ENCODE results near the gene NGFR. TPM values are rescaled to one million over a fixed set of nuclear protein-coding genes. Genes with fewer than 3 reads are reported as not detected.

Gene NGFR
- total RNA-seq, 1 experiment from 2014 or later: 11.3 TPM

DNA sequence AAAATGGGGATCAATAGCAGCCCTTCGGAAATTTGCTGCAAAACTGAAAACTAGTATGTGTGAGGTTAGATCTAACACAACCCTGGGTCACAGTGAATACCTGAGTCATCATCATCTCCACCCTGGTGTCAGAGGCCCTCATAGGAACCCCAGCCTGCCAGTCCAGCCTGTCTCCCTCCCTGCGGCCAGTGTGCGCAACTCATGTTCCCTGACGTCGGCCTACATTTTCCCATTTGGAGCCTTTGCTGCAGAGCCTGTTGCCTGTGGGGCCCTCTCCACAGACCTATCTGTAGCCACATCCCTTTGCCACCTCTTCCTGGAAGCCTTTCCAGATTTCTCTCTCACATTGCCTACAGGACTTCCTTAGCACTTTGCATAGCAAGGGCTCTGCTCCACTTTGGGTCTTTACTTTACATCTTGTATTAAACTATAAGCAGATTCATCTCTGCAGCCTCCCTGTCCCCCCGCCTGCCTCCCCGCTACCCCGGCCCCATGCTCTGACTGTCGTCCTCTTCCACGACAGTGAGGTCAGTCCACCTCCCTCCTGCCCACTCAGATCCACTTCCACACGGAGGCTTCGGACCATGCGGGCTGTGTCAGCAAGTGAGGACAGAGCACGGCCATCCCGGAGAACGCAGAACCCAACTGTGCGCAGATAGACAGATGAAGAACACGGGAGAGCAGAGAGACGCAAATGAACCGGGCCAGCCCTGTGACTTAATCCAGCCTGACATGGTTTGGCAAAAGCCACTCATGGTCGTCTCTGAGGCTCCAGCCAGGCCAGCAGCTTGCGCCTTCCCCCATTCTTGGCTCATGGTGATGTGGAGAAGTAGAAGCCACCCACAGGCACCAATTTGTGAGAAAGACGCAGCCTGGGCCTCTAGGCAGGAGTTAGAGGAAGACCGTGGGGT lies 31.0 kb downstream of the NGFR start:
- H3K4me1 Mint-ChIP-seq: peaks cover 3% of the 10 kb centered on the region; the same call in 1 of the 2 replicates
- H3K9me3 Mint-ChIP-seq: no peaks in the 10 kb centered on the region
- H3K36me3 Mint-ChIP-seq: no peaks in the 10 kb centered on the region
- no peak overlapping the region for H3K27ac Mint-ChIP-seq
- ChIA-PET CTCF (interaction anchor here (1.7 to 1.9 kb wide), 3 partner anchors 30 to 31 kb away, joined by 4 to 7 read pairs (median 5); no protein-coding TSS in a partner anchor), POLR2A (no interaction called here)
- DNase-seq (ENCODE audit: low spot score) (peak; percentile 9), ATAC-seq (no peak)
- H3K27me3 Mint-ChIP-seq (ENCODE audit: low read depth): no peaks in the 10 kb centered on the region; the same call in 1 of the 2 replicates
- no peak overlapping the region for H3K4me3 Mint-ChIP-seq
- TF ChIP-seq JAZF1 (CRISPR knock-in tag; IDR thresholded peaks at IDR 0.05): no peak
- TF ChIP-seq, protein P1, sequence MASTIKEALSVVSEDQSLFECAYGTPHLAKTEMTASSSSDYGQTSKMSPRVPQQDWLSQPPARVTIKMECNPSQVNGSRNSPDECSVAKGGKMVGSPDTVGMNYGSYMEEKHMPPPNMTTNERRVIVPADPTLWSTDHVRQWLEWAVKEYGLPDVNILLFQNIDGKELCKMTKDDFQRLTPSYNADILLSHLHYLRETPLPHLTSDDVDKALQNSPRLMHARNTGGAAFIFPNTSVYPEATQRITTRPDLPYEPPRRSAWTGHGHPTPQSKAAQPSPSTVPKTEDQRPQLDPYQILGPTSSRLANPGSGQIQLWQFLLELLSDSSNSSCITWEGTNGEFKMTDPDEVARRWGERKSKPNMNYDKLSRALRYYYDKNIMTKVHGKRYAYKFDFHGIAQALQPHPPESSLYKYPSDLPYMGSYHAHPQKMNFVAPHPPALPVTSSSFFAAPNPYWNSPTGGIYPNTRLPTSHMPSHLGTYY (CRISPR knock-in tag; IDR thresholded peaks at IDR 0.05): no peak
- TF ChIP-seq, protein P2, sequence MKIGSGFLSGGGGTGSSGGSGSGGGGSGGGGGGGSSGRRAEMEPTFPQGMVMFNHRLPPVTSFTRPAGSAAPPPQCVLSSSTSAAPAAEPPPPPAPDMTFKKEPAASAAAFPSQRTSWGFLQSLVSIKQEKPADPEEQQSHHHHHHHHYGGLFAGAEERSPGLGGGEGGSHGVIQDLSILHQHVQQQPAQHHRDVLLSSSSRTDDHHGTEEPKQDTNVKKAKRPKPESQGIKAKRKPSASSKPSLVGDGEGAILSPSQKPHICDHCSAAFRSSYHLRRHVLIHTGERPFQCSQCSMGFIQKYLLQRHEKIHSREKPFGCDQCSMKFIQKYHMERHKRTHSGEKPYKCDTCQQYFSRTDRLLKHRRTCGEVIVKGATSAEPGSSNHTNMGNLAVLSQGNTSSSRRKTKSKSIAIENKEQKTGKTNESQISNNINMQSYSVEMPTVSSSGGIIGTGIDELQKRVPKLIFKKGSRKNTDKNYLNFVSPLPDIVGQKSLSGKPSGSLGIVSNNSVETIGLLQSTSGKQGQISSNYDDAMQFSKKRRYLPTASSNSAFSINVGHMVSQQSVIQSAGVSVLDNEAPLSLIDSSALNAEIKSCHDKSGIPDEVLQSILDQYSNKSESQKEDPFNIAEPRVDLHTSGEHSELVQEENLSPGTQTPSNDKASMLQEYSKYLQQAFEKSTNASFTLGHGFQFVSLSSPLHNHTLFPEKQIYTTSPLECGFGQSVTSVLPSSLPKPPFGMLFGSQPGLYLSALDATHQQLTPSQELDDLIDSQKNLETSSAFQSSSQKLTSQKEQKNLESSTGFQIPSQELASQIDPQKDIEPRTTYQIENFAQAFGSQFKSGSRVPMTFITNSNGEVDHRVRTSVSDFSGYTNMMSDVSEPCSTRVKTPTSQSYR (CRISPR knock-in tag; IDR thresholded peaks at IDR 0.05): no peak
- no peak for TF ChIP-seq TCF7 (CRISPR knock-in tag; IDR thresholded peaks at IDR 0.05; ENCODE audit: low read depth)

DNA sequence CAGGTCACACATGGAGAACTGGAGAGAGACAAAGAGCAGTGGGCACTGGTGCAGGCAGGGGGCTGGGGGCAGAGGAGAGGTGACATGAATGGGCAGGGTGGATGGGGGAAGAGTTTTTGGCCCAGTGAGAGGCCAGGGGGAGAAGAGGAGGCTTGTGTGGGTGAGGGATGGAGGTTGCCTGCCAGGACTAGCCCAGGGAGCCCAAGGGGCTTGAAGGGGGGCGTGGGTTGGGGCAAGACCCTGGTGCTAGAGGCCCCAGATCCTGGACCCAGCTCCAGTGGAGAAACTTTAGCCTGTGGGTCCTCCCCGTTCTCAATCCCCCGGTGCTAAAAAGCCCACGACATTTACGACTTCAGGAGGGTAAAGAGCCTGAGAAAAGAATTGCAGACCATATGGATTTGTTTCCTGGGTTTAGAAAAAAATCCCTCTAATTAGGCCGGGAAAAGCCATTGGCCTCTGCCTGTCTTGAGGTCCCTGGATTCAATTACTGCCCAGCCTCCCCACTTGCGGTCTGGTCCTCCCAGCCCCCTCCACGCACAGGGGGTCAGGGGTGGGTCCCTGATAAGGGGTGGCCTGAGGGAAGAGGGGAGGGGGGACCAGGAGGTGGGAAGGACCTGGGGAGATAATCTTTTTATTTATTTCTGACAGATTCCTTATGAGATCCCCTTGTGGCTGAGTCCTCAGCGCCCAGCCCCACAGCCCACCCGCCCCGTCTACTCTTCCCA lies 33.0 kb downstream of the NGFR start:
- H3K27me3 Mint-ChIP-seq (ENCODE audit: low read depth): no peaks in the 10 kb centered on the region; the same call in 1 of the 2 replicates
- POLR2A ChIA-PET: no interaction called here
- no peaks in the 10 kb centered on the region for H3K9me3 Mint-ChIP-seq

More for the DNA sequence above, 33.0 kb downstream of the NGFR start:
- CTCF ChIA-PET: interaction anchor here (0.6 to 1.9 kb wide), 4 partner anchors 28 to 149 kb away, joined by 3 to 9 read pairs (median 6); no protein-coding TSS in a partner anchor
- Mint-ChIP-seq H3K27ac (no peak overlapping the region), H3K4me1 (peaks cover 3% of the 10 kb centered on the region; the same call in 1 of the 2 replicates), H3K4me3 (no peak overlapping the region), H3K36me3 (no peaks in the 10 kb centered on the region)
- DNase-seq (ENCODE audit: low spot score) (peak; percentile 4), ATAC-seq (no peak)
- TF ChIP-seq GABPB1 (CRISPR knock-in tag; IDR thresholded peaks at IDR 0.05) (no peak), TEAD1 (CRISPR knock-in tag; IDR thresholded peaks at IDR 0.05) (no peak), MXD4 (CRISPR knock-in tag; IDR thresholded peaks at IDR 0.05; ENCODE audit: borderline replicate concordance) (no peak), NFYB (CRISPR knock-in tag; conservative IDR thresholded peaks at IDR 0.05; ENCODE audit: low read depth) (no peak), JUN (CRISPR knock-in tag; IDR thresholded peaks at IDR 0.05) (no peak), KAT7 (CRISPR knock-in tag; IDR thresholded peaks at IDR 0.05; ENCODE audit: borderline replicate concordance) (no peak), ELF4 (CRISPR knock-in tag; IDR thresholded peaks at IDR 0.05; ENCODE audit: low read depth) (no peak), RELA (CRISPR knock-in tag; IDR thresholded peaks at IDR 0.05; ENCODE audit: borderline replicate concordance) (no peak), NFATC4 (CRISPR knock-in tag; IDR thresholded peaks at IDR 0.05) (no peak), ZNF396 (CRISPR knock-in tag; IDR thresholded peaks at IDR 0.05; ENCODE audit: borderline replicate concordance) (no peak)
- TF ChIP-seq, protein P3, sequence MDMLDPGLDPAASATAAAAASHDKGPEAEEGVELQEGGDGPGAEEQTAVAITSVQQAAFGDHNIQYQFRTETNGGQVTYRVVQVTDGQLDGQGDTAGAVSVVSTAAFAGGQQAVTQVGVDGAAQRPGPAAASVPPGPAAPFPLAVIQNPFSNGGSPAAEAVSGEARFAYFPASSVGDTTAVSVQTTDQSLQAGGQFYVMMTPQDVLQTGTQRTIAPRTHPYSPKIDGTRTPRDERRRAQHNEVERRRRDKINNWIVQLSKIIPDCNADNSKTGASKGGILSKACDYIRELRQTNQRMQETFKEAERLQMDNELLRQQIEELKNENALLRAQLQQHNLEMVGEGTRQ (CRISPR knock-in tag; IDR thresholded peaks at IDR 0.05): no peak
- TF ChIP-seq, protein P4, sequence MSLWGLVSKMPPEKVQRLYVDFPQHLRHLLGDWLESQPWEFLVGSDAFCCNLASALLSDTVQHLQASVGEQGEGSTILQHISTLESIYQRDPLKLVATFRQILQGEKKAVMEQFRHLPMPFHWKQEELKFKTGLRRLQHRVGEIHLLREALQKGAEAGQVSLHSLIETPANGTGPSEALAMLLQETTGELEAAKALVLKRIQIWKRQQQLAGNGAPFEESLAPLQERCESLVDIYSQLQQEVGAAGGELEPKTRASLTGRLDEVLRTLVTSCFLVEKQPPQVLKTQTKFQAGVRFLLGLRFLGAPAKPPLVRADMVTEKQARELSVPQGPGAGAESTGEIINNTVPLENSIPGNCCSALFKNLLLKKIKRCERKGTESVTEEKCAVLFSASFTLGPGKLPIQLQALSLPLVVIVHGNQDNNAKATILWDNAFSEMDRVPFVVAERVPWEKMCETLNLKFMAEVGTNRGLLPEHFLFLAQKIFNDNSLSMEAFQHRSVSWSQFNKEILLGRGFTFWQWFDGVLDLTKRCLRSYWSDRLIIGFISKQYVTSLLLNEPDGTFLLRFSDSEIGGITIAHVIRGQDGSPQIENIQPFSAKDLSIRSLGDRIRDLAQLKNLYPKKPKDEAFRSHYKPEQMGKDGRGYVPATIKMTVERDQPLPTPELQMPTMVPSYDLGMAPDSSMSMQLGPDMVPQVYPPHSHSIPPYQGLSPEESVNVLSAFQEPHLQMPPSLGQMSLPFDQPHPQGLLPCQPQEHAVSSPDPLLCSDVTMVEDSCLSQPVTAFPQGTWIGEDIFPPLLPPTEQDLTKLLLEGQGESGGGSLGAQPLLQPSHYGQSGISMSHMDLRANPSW (CRISPR knock-in tag; conservative IDR thresholded peaks at IDR 0.05; ENCODE audit: low read depth): no peak
- TF ChIP-seq, protein P5, sequence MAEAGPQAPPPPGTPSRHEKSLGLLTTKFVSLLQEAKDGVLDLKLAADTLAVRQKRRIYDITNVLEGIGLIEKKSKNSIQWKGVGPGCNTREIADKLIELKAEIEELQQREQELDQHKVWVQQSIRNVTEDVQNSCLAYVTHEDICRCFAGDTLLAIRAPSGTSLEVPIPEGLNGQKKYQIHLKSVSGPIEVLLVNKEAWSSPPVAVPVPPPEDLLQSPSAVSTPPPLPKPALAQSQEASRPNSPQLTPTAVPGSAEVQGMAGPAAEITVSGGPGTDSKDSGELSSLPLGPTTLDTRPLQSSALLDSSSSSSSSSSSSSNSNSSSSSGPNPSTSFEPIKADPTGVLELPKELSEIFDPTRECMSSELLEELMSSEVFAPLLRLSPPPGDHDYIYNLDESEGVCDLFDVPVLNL (CRISPR knock-in tag; IDR thresholded peaks at IDR 0.05; ENCODE audit: borderline replicate concordance, low read depth): no peak

All from WTC11 (cell line).